ENCODE data around the gene COL18A1.
"Not testable (repeated sequence)": the region's sequence is repeated elsewhere in the genome, so short reads cannot be mapped to it uniquely, and the experiment has no call there.

Gene COL18A1

GRCh38 chr21:45441431-45442255, 36.7 kb downstream of the COL18A1 start:
- FAIRE-seq (no peak), DNase-seq (ENCODE audit: insufficient read length, low spot score) (no peak)
- no peak for TF ChIP-seq POLR2A (IDR thresholded peaks at IDR 0.05; ENCODE audit: low read depth, low read length)

DNA sequence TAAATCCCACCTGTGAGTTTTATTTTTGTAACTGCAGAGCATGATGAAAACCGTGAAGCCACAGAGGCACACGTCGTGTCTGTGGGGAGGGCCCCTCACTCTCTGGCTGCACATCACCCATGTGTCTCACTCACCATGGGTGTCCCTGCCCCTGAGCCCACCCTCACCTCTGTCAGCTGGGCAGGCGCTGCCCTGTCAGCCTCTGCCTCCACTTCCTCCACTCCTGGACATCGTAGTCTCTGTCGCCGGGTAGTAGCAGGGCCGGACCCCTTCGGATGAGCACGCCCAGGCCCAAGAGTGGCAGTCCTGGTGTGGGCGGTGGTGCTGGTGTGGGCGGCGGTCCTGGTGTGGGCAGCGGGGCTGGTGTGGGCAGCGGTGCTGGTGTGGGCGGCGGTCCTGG, 37.3 kb downstream of the COL18A1 start:
- DNase-seq (ENCODE audit: insufficient read length, low spot score) (no peak), FAIRE-seq (no peak)
- TF ChIP-seq POLR2A (IDR thresholded peaks at IDR 0.05; ENCODE audit: low read depth, low read length) = no peak

GRCh38 chr21:45442686-45443594, 38.0 kb downstream of the COL18A1 start:
- not testable (repeated sequence) for FAIRE-seq; DNase-seq (ENCODE audit: insufficient read length, low spot score)

DNA sequence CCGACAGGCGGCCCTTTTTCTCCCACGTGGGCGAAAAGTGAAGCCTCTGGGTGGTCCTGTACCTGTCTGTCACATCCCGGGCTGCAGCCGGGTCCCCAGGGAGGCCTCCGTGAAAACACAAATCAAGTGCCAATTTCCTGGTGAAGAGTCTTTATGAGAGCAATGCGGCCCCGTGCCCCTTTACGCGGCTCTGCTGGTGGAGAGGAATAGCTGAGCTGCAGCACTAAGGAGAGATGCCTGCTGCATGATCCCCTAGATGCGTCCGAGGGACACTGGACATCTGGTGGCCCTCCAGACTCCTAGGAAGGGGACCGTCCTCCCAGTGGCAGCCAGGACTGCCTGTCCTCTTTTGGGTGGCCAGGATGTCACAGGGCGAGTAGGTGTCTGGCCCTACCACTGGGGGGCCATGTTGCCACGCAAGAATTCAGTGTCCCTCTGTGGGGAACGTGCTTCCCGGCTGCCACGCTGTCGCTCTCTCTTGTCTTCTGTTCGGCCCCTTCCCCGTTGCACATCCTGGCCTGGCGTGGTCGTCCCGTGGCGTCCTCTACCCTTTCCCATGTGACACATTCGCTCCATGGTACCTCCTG, 38.7 kb downstream of the COL18A1 start:
- no peak for TF ChIP-seq POLR2A (IDR thresholded peaks at IDR 0.05; ENCODE audit: low read depth, low read length)
- DNase-seq (ENCODE audit: insufficient read length, low spot score) = no peak
- FAIRE-seq = no peak

- TF ChIP-seq POLR2A (IDR thresholded peaks at IDR 0.05; ENCODE audit: low read depth, low read length) = no peak
- DNase-seq (ENCODE audit: insufficient read length, low spot score) (no peak), FAIRE-seq (no peak)
Measured at GRCh38 chr21:45444385-45444784, 39.4 kb downstream of the COL18A1 start.

- no peak for TF ChIP-seq POLR2A (IDR thresholded peaks at IDR 0.05; ENCODE audit: low read depth, low read length)
- DNase-seq (ENCODE audit: insufficient read length, low spot score) (no peak), FAIRE-seq (no peak)
Measured at GRCh38 chr21:45445369-45445768, 40.4 kb downstream of the COL18A1 start.

- FAIRE-seq (no peak), DNase-seq (ENCODE audit: insufficient read length, low spot score) (no peak)
- TF ChIP-seq POLR2A (IDR thresholded peaks at IDR 0.05; ENCODE audit: low read depth, low read length) = no peak
Measured at GRCh38 chr21:45447821-45448220, 42.9 kb downstream of the COL18A1 start.

DNA sequence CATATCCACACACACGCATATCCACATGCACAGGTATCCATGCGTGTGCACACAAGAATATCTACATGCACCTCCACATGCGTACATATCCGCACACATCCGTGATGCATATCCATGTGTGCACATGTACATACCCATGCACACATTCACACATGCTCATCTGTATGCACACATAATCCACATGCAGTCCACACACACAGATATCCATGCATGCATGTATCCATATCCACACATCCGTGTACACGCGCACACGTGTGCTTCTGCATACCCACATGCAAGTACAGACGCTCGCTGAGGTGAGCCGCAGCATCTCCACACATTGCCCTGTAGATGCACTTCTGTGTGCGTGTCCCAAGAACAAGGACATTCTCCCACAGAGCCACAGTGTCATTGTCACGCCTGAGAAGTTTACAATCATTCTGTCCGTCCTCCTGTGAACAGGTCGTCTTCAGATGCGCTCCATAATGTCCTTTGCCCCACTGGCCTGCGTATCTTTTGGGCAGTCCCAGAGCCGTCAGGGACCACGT, 43.4 kb downstream of the COL18A1 start:
- TF ChIP-seq POLR2A (IDR thresholded peaks at IDR 0.05; ENCODE audit: low read depth, low read length) = no peak
- FAIRE-seq (no peak), DNase-seq (ENCODE audit: insufficient read length, low spot score) (no peak)

GRCh38 chr21:45448810-45449657, 44.1 kb downstream of the COL18A1 start:
- no peak for TF ChIP-seq POLR2A (IDR thresholded peaks at IDR 0.05; ENCODE audit: low read depth, low read length)
- FAIRE-seq = no peak
- DNase-seq (ENCODE audit: insufficient read length, low spot score) = no peak

DNA sequence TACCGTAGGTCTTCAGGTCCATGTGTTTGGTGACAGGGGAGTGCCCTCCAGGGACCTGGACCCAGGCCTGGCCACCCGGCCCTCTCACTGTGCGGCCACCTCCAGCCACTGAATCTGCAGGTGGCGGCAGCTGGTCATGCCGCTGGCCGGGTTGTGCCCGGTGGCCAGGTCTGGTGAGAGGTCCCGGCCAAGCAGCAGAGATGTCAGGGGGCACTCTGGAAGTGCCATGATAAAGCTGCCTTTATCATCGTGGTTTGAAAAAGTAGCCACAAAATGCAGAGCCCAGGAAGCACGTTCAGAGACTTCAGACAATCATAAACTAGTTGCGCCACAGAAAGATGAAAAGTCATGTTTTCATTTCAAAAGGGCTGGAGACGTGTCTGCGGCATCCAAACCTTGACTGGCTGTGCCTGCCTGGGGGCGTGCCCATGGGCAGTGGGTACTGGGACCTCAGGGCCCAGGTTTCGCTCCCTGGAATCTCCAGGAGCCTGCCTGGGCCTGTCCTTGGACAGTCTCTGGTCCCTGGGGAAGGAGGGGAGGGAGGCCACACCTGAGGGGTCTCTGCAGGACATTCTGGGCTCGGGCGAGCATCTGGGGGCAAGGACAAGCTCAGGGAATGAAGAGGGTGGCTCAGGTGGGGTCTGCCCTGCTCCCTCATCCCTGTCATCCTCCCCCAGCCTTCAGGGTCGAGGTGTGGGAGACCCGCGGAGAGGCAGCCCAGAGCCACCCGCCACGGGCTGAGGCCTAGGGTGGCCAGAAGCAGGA, 44.9 kb downstream of the COL18A1 start:
- FAIRE-seq (no peak), DNase-seq (ENCODE audit: insufficient read length, low spot score) (no peak)
- no peak for TF ChIP-seq POLR2A (IDR thresholded peaks at IDR 0.05; ENCODE audit: low read depth, low read length)

GRCh38 chr21:45450423-45451090, 45.6 kb downstream of the COL18A1 start:
- no peak for DNase-seq (ENCODE audit: insufficient read length, low spot score)
- no peak for TF ChIP-seq POLR2A (IDR thresholded peaks at IDR 0.05; ENCODE audit: low read depth, low read length)
- no peak for FAIRE-seq

GRCh38 chr21:45451091-45451740, 46.3 kb downstream of the COL18A1 start:
- FAIRE-seq = no peak
- no peak for DNase-seq (ENCODE audit: insufficient read length, low spot score)
- no peak for TF ChIP-seq POLR2A (IDR thresholded peaks at IDR 0.05; ENCODE audit: low read depth, low read length)
